ENCODE measurements around the gene RGS12.

Gene RGS12

GRCh38 chr4:3313556-3314228, 20.9 kb downstream of the RGS12 start:
- no peak for DNase-seq

DNA sequence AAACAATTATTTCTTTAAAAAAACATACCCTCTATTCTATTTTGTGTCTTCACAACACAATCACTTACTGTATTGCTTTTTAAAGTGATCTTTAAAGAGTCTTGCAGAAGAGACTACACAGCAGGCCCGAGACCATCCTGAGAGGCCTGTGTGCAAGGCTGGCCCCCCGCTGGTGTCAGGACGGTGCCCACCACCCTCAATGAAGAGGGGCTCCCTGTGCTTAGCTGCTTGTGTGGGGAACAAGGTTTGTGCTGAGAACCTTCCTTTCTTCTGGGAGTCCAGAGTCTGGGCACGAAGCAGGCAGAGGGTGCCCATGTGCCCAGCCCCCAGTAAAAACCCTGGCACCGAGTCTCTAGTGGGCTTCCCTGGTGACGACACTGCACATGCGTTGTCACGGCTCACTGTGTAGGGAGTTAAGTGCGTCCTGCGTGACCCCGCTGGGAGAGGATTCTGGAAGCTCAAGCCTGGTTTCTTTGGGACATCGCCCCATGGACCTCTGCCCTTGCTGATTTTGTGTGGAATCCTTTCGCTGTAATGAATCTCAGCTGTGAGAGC, 22.0 kb downstream of the RGS12 start:
- no peak for DNase-seq

GRCh38 chr4:3315566-3315965, 22.7 kb downstream of the RGS12 start:
- no peak for DNase-seq

DNA sequence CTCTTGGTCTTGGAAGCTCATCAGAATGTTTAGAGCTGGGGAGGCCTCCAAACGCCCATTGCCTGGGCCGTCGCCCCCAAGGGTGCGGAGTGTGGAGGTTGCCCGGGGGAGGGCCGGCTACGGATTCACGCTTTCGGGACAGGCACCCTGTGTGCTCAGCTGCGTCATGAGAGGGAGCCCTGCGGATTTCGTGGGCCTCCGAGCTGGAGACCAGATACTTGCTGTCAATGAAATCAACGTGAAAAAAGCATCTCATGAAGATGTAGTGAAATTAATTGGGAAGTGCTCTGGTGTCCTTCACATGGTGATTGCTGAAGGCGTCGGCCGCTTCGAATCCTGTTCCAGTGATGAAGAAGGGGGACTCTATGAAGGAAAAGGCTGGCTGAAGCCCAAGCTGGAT, 23.3 kb downstream of the RGS12 start:
- no peak for DNase-seq

- DNase-seq, result no peak
Measured at GRCh38 chr4:3317011-3317655, 24.3 kb downstream of the RGS12 start.

- DNase-seq, result no peak
Measured at GRCh38 chr4:3317656-3318211, 24.9 kb downstream of the RGS12 start.

GRCh38 chr4:3318561-3319021, 25.8 kb downstream of the RGS12 start:
- no peak for DNase-seq

GRCh38 chr4:3320361-3321023, 27.7 kb downstream of the RGS12 start:
- no peak for DNase-seq

DNA sequence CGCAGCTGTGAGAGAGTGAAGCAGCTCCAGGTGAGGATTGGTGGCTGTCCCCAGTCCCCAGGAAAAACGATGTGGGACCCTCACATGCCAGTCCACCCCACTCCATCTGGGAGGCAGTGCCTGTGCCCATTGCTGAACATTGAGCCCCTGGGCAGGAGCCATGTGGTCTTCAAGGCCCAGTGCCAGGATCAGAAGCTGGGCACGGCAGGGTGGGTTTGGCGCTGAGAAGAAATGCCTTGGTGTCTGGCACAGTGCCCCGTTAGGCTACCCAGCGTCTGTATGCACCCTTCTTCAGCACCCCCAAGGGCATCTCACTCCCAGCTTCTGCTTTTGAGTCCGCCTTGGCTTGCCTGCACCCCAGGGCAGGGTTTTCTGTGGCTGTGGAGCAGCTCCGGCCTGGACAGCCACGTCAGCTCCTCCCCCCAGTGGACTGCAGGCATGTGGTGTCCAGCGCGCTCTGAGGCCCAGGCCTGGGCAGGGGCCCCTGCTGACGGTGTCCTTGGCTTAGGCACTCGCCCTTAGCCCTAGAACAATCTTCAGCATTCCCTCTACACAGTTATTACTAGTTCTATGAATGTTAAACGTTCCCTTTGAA, 28.6 kb downstream of the RGS12 start:
- no peak for DNase-seq

DNA sequence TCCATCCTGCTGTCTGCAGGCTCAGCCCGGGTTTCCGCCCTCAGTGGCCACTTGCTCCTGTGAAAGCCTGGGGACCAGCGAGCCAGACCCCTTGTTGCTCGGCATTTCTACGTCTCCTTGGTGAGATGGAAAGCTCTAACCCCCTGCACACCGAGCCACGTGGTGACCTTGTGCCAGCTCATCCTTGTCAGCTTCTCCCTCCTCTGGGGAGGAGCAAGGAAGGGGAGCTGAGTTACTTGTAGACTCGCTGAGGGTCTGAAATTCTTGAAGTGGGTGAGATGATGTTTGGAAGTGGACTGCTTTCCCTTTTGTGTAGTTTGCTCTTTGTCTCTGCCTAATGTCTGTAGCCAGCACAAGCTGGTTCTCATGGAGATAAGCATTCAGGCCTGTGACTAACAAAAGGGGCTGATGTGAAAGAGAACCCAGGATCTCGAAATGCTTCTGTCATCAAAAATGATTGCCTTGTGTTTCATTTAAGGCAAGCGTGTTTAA, 29.3 kb downstream of the RGS12 start:
- DNase-seq, result no peak

- no peak for DNase-seq
Measured at GRCh38 chr4:3323071-3323481, 30.3 kb downstream of the RGS12 start.

DNA sequence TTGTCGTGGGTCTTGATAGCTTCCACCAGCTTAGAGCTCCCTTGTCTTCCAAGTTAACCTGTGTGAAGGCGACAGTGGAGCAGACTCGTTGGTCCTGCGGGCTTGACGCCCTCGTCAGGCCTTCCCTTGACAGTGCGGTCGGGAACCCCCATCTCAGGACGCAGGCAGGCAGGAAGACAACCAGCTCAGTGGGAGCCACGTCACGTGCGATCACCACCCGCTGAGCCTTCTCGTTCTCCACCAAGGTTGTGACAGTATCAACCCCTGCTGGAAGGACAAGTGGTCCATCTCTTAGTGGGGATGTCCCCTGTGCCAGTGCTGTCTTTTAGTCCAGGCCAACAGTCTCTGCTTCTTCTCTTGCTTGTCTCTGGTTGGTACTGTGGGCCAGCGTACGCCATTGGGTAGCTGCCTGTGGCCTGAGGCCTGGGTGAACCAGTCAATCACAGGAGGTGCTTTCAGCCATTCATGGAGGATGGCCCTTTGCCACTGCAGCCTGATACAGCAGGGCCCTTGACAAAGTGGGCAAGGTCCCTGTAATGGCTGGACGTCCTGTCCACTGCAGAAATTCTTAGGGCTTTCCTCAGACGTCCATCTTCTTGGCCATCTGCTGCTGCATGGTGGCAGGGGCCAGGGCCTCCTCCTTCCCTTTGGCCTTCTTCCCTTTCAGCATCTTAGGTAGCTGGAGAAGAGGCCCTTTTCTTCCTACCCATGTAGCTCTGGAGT, 31.4 kb downstream of the RGS12 start:
- no peak for DNase-seq

GRCh38 chr4:3328814-3329663, 36.2 kb downstream of the RGS12 start:
- no peak for DNase-seq

DNA sequence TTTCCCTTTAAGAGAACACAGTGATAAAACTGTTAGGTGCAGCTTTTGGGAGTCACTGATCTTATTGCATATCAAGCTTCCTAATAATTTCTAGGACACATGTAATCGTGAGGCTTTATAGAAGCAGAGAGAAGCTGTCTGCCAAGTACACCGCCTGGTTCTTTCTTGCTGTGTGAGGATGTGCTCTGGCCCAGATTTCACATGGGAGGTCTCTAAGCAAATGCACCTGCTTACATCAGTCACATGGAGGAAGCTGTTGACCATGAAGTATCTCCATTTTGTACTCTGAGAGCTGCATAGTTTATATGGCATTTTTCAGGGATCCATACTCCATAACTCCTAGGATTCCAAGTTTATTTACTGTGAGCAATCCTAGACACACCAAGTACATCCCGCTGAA, 37.1 kb downstream of the RGS12 start:
- DNase-seq, result no peak

- no peak for DNase-seq
Measured at GRCh38 chr4:3330707-3331106, 37.9 kb downstream of the RGS12 start.

DNA sequence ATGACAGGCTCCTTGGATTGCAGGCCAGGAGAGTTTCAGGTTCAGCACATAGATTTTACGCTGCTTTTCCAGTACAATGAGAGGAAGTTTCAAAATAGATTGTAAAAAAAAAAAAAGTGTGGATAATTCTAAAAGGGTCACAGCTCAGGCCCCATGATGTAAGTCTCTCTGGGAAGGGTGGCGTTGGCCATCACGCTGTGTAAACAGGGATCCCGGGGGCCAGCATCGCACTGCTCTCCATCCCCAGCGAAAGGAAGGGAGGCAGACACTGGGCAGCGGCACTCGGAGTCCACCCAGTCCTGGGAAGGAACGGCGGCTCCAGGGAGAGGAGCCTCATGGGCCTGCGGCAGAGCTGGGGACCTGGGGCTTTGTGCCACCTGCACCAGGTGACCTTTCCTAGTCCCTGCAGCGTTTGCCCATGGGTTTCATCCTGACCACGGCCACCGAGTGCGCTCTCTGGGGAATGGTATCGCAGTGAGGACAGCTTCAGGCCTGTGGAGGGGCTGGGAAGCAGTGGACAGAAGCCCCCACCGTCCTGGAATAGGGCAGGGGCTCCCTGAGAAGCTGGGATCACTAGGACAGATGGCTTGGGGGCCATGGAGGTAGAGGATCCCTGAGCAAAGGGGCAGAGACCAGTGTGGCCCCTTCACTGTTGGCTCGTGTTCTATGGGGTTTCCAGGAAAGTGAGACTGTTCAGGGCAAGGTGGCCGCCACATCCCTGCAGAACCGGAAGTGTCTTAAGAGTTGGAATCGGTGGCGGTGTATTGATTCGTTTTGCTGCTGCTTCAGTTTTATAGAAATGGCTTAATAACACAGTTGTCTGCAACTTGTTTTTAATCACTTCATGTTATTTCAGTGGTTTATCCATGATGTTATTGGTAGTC, 38.9 kb downstream of the RGS12 start:
- DNase-seq, result no peak

DNA sequence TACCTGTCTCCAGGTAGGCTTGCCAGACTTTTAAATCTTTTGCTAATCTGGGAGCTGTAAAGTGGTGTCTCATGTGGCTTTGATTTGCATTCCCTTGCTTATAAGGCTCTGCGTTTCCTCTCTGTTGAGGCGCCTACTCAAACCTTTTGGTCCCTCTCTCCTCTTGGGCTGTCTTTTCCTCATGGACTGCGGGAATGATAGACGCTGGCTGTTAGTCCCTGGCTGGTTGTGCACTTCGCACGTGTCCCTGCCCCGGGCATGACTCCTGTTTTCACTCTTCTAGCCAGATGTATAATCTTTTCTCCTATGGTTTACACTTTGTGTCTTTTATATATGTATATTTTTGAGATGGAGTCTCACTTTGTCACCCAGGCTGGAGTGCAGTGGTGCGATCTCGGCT, 39.7 kb downstream of the RGS12 start:
- DNase-seq, result no peak

- no peak for DNase-seq
Measured at GRCh38 chr4:3334316-3334715, 41.5 kb downstream of the RGS12 start.

- no peak for DNase-seq
Measured at GRCh38 chr4:3335385-3335784, 42.6 kb downstream of the RGS12 start.

GRCh38 chr4:3335982-3336381, 43.2 kb downstream of the RGS12 start:
- DNase-seq, result no peak
